Large intestine (tissue), 3 donors: ENCODE results near the gene POLA2. TPM values are rescaled to one million over a fixed set of nuclear protein-coding genes. Genes with fewer than 3 reads are reported as not detected.
A peak's percentile ranks its signal among the peaks of the same experiment; 100 is the strongest.

Experiments
- DNase-seq, 2 donors: peaks; one replicate each; pipeline versions ENCODE4 v3.0.0 to v3.0.0-alpha.2; 2013
- H3K27ac ChIP-seq: one replicate; pipeline ENCODE4 v1.5.1; 2013; ENCODE audit warnings: low read length
- H3K27me3 ChIP-seq: 2 replicates; pipeline ENCODE4 v1.6.1; 2013; ENCODE audit warnings: low read length; ENCODE audit not compliant: control insufficient read depth, insufficient read depth
- H3K36me3 ChIP-seq: 2 replicates; pipeline ENCODE4 v1.6.1; 2013; ENCODE audit warnings: low read length; ENCODE audit not compliant: control insufficient read depth, insufficient read depth
- H3K4me1 ChIP-seq: one replicate; pipeline ENCODE4 v1.6.1; 2013; ENCODE audit warnings: low read length; ENCODE audit not compliant: control insufficient read depth, insufficient read depth
- H3K4me3 ChIP-seq: one replicate; pipeline ENCODE4 v1.5.1; 2013; ENCODE audit warnings: low read length
- H3K9me3 ChIP-seq: one replicate; pipeline ENCODE4 v1.6.1; 2013; ENCODE audit warnings: mild to moderate bottlenecking, low read depth, low read length, moderate library complexity; ENCODE audit not compliant: control insufficient read depth
- WGBS: methylation state at CpG from one replicate; pipeline ENCODE4 v1.1.5; 2013; ENCODE audit warnings: low lambda C conversion rate; ENCODE audit not compliant: insufficient coverage; 5-methylcytosine and 5-hydroxymethylcytosine counted together
- polyA plus RNA-seq: library from polyadenylated mRNA; unstranded; fragments of 120-200 nt; gene quantifications from one replicate; pipeline ENCODE4 v1.2.1, GENCODE V29; 2013

POLA2 gene
- polyA plus RNA-seq, 1 donor = 13.6 TPM

DNA sequence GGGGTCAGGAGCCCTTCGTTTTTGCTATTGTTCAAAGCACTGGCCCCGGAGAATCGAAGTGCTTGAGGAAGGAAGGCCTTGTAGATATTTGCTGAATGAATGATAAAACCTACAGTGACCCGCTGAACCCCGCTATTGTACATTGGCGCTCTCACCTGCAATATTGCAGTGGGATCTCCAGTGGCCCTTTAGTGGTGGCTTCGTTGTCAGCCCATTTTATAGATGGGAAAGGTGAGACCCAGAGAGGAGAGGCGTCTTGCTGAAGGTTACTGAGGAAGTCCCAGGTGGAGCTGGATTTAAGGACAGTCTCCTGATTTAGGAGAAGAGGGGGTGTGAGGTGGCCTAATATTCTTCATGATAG, 54.1 kb downstream of the POLA2 start:
- Histone ChIP-seq H3K4me1 (peaks cover 22% of the 10 kb centered on the region), H3K27ac (peak overlapping the region; percentile 98), H3K4me3 (peak overlapping the region; percentile 99), H3K36me3 (peaks cover 5% of the 10 kb centered on the region), H3K9me3 (no peaks in the 10 kb centered on the region), H3K27me3 (no peaks in the 10 kb centered on the region)
- no CpG with 5 or more reads among the region's 8 CpGs for WGBS
- DNase-seq = no peak

DNA sequence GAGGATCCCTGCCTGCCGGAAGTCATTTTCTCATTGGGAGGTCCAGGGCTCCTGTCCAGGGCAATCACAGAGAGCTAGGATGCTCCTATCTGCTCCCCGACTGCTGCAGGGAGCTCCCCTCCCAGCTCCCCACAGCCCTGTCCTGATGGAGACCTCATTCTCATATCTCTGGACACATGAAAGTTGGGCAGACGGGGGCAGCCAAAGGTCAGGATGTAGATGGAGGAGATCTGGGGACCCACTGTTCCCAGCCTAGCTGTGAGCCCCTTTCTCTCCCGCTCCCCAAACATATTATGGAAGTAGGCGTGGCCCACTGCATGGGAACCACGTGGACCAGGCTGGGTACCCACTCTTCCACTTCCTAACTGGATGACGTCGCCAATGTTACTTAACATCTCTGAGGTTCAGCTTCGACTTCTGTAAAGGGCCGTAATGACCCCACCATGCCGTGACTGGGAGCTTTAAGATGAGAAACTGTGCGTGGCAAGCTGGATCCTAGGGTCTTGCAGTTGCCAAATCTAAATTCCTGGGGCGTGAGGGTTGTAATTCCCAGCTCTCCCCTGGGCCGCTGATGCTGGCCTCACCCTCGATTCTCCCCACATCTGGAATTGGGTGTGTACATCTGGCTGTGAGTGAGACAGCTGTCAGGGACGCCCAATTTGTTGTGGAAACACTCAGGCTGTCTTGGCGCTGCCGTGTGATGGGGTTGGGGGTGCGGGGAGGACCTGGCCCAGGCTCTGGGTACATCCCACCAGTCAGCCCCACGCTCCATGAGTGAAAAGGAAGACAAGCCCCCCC, 54.7 kb downstream of the POLA2 start:
- Histone ChIP-seq H3K36me3 (peaks cover 11% of the 10 kb centered on the region), H3K27ac (peak overlapping the region; percentile 98), H3K27me3 (no peaks in the 10 kb centered on the region), H3K4me3 (peak overlapping the region; percentile 99), H3K9me3 (no peaks in the 10 kb centered on the region), H3K4me1 (peaks cover 20% of the 10 kb centered on the region)
- no CpG with 5 or more reads among the region's 20 CpGs for WGBS
- DNase-seq = peak; percentile 21 to 52

DNA sequence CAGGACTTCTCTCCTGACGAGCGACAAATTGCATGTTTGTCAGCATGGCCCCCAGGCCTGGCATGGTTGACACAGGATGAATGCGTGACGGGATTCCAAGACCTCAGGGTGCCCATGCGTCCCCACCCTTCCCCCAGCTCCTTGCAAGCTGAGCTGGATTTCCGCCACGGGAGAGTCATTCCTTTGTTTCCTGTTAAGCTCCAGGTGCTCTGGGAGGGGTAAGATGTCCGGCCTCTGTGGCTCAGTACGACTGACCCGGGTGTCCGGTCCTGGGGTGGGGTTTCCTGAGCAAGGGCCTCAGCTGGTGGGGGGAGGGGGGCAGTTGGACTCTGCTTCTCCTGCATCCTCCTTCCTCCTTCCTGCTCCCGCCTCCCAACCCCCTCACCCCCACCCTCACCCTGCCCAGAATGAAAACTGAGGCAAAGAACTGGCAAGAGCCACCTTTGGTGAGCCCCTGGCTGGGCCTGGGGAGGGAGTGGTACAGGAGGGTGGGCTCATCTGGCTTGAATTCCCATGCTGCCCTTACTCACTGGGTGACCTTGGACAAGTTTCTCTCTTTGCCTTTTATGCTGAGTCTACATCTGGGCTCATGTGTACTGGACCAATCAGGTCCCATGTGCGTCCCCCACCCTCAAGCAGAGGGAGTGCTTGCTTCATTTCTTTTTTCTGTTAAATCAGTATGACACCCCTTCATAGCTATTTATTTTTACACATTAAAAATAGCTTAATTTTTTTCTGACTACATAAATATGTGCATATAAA, 55.4 kb downstream of the POLA2 start:
- 25% methylated on average over 1 of the region's 13 CpGs for WGBS
- H3K36me3 ChIP-seq = peaks cover 19% of the 10 kb centered on the region
- H3K27me3 ChIP-seq = no peaks in the 10 kb centered on the region
- H3K27ac ChIP-seq = peak overlapping the region; percentile 98
- peak overlapping the region; percentile 27 for H3K4me3 ChIP-seq
- DNase-seq = peak; percentile 48 to 74
- no peaks in the 10 kb centered on the region for H3K9me3 ChIP-seq
- peaks cover 20% of the 10 kb centered on the region for H3K4me1 ChIP-seq

DNA sequence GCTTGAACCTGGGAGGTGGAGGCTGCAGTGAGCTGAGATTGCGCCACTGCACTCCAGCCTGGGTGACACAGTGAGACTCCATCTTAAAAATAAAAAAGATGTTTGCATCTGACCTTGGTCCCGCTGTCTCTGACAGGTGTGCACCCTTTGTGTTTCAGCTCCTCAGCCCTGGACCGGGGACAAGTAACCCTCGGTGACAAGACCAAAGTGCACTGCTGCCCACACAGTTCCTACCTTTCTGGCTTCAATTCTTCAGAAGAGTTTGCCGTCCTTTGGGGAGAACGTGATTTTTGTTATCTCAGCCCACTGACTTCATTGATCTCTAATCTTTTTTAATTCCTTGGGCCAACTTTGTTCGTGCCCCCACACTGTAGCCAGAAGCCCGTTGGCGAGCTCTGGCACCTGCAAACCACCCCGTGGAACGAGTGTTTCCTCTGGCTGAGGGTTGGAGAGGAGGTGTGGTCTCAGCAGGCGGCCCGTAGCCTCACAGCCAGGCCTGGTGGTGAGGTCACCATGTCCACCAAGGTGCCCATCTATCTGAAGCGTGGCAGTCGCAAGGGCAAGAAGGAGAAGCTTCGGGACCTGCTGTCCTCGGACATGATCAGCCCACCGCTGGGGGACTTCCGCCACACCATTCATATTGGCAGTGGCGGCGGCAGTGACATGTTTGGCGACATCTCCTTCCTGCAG, 58.8 kb downstream of the POLA2 start:
- peaks cover 12% of the 10 kb centered on the region for H3K4me1 ChIP-seq
- no peaks in the 10 kb centered on the region for H3K27me3 ChIP-seq
- H3K9me3 ChIP-seq = no peaks in the 10 kb centered on the region
- peaks cover 23% of the 10 kb centered on the region for H3K36me3 ChIP-seq
- DNase-seq = no peak
- 80% methylated on average over 2 of the region's 22 CpGs for WGBS
- no peak overlapping the region for H3K4me3 ChIP-seq
- H3K27ac ChIP-seq = no peak overlapping the region

DNA sequence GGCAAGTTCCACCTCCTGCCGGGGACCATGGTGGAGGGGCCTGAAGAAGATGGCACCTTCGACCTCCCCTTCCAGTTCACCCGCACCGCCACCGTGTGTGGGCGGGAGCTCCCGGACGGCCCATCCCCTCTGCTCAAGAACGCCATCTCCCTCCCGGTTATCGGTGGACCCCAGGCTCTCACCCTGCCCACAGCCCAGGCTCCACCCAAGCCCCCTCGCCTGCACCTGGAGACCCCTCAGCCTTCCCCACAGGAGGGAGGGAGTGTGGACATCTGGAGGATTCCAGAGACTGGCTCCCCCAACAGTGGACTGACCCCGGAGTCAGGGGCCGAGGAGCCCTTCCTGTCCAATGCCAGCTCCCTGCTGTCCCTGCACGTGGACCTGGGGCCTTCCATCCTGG, 59.3 kb downstream of the POLA2 start:
- Histone ChIP-seq H3K9me3 (no peaks in the 10 kb centered on the region), H3K4me3 (no peak overlapping the region), H3K36me3 (peaks cover 23% of the 10 kb centered on the region), H3K4me1 (peaks cover 11% of the 10 kb centered on the region), H3K27me3 (no peaks in the 10 kb centered on the region), H3K27ac (no peak overlapping the region)
- 100% methylated on average over 2 of the region's 15 CpGs for WGBS
- no peak for DNase-seq

DNA sequence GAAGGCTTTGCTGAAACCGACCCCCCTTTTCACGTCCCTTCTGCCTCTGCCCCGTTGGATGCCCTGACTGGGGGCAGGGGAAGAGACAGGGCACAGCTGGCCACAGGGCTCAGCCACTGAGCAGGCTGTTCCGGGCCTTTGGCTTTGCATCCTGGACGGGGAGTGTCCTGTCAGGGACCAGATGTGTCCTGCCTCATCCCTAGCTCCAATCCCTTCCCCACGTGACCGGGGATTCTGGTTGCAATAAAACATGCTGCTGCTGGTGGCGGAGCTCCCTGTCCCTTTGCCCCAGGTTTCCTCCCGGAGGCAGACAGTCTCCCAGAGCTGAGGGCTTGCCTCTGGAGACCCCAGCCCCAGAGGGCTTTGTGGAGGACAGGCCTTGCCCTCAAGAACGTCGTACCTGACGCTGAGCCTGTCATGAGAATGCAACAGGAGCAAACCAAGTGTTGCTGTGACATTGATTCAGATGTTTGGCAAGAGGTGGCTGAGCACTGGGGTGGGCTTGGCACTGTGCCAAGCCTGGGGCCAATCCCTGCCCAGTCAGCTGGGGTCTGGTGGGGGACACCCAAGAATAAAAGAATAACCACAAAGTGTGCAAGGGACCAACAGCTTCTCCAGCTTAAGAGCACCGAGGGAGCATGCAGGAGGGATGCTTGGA, 60.2 kb downstream of the POLA2 start:
- H3K27ac ChIP-seq = no peak overlapping the region
- WGBS = no CpG with 5 or more reads among the region's 13 CpGs
- no peaks in the 10 kb centered on the region for H3K9me3 ChIP-seq
- no peak for DNase-seq
- no peak overlapping the region for H3K4me3 ChIP-seq
- H3K27me3 ChIP-seq = no peaks in the 10 kb centered on the region
- H3K36me3 ChIP-seq = peaks cover 23% of the 10 kb centered on the region
- H3K4me1 ChIP-seq = peaks cover 2% of the 10 kb centered on the region

DNA sequence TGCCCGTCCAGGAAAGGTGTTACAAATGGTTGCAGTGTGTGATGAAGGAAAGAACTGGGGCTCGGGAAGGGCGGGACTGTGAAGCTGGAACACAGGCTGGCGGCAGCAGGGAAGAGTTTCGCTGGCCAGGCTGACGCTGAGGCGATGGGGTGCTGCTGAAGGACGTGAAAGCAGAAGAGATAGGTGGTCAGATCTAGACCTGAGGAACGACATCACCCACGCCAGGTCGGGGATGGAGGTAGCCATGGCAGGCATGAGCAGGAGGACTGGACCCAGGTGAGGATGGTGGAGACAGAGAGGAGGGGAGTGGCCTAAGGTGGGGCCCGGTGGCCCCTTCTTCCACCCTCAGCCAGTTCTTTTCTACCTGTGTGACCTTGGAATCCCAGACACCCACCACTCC, 62.1 kb downstream of the POLA2 start:
- peaks cover 11% of the 10 kb centered on the region for H3K4me1 ChIP-seq
- no peaks in the 10 kb centered on the region for H3K9me3 ChIP-seq
- H3K4me3 ChIP-seq = no peak overlapping the region
- no peak for DNase-seq
- 67% methylated on average over 3 of the region's 12 CpGs for WGBS
- H3K36me3 ChIP-seq = peaks cover 23% of the 10 kb centered on the region
- no peaks in the 10 kb centered on the region for H3K27me3 ChIP-seq
- no peak overlapping the region for H3K27ac ChIP-seq

DNA sequence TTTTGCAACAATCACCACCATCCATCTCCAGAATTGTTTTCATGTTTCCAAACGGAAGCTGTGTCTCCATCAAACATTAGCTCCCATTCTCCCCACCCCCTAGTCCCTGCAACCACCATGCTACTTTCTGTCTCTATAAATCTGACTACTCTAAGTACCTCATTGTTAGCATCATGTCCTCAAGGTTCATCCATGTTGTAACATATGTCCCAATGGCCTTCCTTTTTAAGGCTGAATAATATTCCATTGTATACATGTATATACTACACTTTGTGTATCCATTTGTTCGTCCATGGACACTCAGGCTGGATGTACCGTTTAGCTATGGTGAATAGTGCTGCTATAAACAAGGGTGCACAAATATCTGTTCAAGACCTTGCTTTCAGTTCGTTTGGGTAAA, 63.7 kb downstream of the POLA2 start:
- no peak overlapping the region for H3K4me3 ChIP-seq
- DNase-seq = no peak
- H3K36me3 ChIP-seq = peaks cover 22% of the 10 kb centered on the region
- peaks cover 11% of the 10 kb centered on the region for H3K4me1 ChIP-seq
- H3K27me3 ChIP-seq = no peaks in the 10 kb centered on the region
- 86% methylated on average over 1 of the region's 4 CpGs for WGBS
- no peaks in the 10 kb centered on the region for H3K9me3 ChIP-seq
- H3K27ac ChIP-seq = no peak overlapping the region

DNA sequence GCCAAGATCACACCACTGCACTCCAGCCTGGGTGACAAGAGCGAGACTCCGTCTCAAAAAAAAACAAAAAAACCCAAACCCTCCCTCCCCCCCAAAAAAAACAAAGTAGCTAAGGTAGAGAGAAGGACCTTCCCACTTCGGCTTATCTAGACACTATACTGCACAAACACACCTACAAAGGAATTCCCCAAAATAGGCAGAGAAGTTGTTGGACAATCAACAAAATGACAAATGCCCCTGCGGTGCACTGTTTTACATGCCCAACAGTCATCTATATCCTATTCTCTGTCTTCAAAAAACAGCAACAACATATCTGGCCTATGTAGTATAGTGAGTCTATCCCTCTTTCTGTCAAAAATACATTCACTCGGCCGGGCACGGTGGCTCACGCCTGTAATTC, 65.3 kb downstream of the POLA2 start:
- peaks cover 6% of the 10 kb centered on the region for H3K36me3 ChIP-seq
- H3K27ac ChIP-seq = no peak overlapping the region
- no peaks in the 10 kb centered on the region for H3K27me3 ChIP-seq
- WGBS = 60% methylated on average over 1 of the region's 8 CpGs
- peaks cover 11% of the 10 kb centered on the region for H3K4me1 ChIP-seq
- no peak for DNase-seq
- no peak overlapping the region for H3K4me3 ChIP-seq
- no peaks in the 10 kb centered on the region for H3K9me3 ChIP-seq

DNA sequence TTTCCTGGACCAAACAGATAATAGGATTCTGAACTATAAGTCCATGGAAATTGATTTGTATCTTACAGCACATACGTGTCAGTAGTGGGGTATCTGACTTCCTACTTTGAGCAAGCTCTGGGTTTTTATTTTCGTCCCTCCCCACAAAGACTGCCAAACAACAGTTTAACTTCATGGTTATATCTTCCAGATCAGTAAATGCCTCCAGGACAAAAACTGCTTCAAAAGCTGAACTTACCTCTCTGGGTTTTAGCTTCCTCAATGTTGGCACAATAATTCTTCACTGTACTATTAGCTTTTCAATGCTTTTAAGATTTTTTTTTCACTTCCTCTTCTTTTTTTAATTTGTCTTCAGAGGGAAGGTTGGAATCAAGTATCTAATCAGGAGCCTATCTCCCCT, 67.7 kb downstream of the POLA2 start:
- H3K36me3 ChIP-seq = no peaks in the 10 kb centered on the region
- no peak for DNase-seq
- H3K27ac ChIP-seq = no peak overlapping the region
- H3K4me1 ChIP-seq = peaks cover 12% of the 10 kb centered on the region
- no peaks in the 10 kb centered on the region for H3K9me3 ChIP-seq
- H3K27me3 ChIP-seq = no peaks in the 10 kb centered on the region
- no peak overlapping the region for H3K4me3 ChIP-seq
- no CpG with 5 or more reads among the region's 2 CpGs for WGBS
